GM13977 (cell line): Measurements from ENCODE around the gene PREX1.

ENCODE experiments used
- DNase-seq: peaks from one replicate; pipeline ENCODE4 v3.0.0; 2012; ENCODE audit warnings: low spot score
- CTCF ChIP-seq: IDR thresholded peaks from 2 replicates; pipeline ENCODE4 v1.5.1; 2012; ENCODE audit warnings: mild to moderate bottlenecking, control low read depth; ENCODE audit not compliant: insufficient read depth; ENCODE audit errors: extremely low read depth, missing control alignments
- in situ Hi-C: fragments of 300-500 bp; cut with MboI; formaldehyde crosslinking; loops from one replicate; pipeline ENCODE4 v1.12.0; 2022; ENCODE audit warnings: low sequenced_read_pairs, low pct_unique_long_range_greater_than_20kb, mixed read lengths, inconsistent platforms; ENCODE audit not compliant: unreplicated experiment

PREX1 gene

DNA sequence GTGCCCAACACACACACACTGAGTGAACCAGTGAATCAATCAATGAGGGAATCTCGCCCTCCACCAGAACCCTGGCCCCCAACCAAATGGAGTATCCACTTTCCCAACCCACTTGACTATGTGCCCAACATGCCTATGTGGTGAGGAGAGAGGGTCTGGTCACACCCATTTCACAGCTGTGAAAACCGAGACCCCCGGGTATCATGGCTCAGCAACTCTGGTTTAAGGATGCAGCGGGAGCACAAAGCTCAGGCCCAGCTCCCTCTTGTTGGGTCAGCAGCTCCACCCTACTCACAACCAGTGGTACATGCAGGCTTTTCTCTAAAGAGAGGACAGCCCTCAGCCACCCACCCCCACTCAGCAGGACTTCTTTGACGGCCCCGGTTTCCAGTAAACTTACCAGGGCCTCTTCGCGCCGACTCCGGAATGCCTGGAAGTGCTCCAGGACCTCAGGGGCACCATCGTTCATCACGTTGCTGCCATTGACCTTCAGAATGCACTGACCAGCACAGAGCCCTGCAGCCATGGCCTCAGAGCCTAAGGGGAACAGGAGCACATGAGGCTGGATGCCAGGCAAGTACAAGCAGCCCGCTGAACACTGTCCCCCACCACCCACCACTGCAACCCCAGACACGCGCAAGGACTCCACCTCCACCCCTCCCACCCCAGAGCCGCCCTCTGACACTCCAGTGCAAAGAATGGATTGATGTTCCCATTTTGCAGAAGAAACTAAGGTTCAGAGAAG, 174.7 kb downstream of the PREX1 start:
- no peak for TF ChIP-seq CTCF
- in situ Hi-C loops: no loop called here
- DNase-seq: no peak

DNA sequence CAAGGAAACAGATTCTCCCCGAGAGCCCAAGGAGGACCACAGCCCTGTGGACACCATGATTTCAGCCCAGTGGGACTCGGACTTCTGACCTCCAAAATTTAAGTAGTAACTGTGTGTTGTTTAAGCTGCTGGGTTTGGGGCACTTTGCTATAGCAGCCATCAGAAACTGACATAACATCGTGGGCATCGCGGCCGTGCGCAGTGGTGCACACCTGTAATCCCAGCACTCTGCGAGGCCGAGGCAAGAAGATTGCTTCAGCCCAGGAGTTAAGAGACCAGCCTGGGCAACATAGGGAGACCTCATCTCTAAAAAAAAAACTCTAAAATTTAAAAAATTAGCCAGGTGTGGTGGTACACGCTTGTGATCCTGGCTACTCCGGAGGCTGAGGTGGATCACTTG, 175.8 kb downstream of the PREX1 start:
- in situ Hi-C loops: no loop called here
- TF ChIP-seq CTCF: no peak
- no peak for DNase-seq

- no peak for TF ChIP-seq CTCF
- DNase-seq: no peak
- in situ Hi-C loops: no loop called here
These were observed 176.5 kb downstream of the PREX1 start for GRCh38 chr20:48651271-48651670.

DNA sequence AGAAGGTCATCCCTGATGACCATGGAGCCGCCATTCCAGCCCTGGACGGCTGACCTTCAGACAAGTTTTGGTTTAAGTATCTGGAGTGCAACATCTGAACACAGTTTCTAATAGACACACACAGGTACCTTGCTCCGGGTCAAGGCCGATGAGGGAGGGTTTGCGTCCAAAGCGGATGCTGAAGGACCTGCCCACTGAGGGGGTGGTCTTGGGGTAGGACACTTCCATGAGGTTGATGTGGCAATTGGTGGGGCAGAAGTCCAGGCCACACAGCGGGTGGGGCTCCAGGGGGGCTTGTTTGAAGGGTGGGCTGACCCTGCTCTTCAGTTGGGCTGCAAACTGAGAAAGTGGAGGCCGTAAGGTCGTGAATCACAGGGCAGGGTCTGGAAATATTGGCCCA, 177.9 kb downstream of the PREX1 start:
- no peak for TF ChIP-seq CTCF
- in situ Hi-C loops: no loop called here
- DNase-seq: no peak

GRCh38 chr20:48649104-48649626, 178.6 kb downstream of the PREX1 start:
- DNase-seq: no peak
- in situ Hi-C loops: no loop called here
- no peak for TF ChIP-seq CTCF

- TF ChIP-seq CTCF: no peak
- no peak for DNase-seq
- in situ Hi-C loops: no loop called here
These were observed 179.2 kb downstream of the PREX1 start for GRCh38 chr20:48648482-48649051.

DNA sequence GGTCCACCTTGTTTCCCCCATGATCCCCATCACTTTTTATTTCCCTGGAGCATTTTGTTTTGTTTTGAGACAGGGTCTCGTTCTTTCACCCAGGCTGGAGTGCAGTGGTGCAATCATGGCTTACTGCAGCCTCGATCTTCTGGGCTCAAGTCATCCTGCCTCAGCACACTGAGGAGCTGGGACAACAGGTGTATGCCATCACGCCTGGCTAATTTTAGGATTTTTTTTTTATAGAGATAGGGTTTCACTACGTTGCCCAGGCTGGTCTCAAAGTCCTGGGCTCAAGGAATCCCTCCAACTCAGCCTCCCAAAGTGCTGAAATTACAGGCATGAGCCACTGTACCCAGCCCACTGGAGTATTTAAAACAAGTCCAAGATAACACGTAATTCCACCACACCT, 179.9 kb downstream of the PREX1 start:
- in situ Hi-C loops: no loop called here
- DNase-seq: no peak
- TF ChIP-seq CTCF: no peak
